ENCODE data around the gene AGR3.

- TF ChIP-seq CTCF (IDR thresholded peaks at IDR 0.05) (no peak), ZFX (IDR thresholded peaks at IDR 0.05; ENCODE audit: borderline replicate concordance) (no peak)
Measured at GRCh38 chr7:16916105-16916639, 34.4 kb upstream of the AGR3 start.

All from 22Rv1 (cell line).